Prostate gland (tissue), 2 donors: ENCODE results near the gene SOX18. TPM values are rescaled to one million over a fixed set of nuclear protein-coding genes. Genes with fewer than 3 reads are reported as not detected.

Source experiments
- DNase-seq: peaks from one replicate; pipeline ENCODE4 v3.0.0-alpha.2; 2019; ENCODE audit warnings: low spot score
- H3K27ac ChIP-seq, 2 donors: fragments of 200-600 bp; sonication (generic); 2 replicates each; pipeline ENCODE4 v1.5.1; 2017 to 2019
- H3K27me3 ChIP-seq: fragments of 200-600 bp; sonication (generic); replicated peaks from 2 replicates; pipeline ENCODE4 v1.5.1; 2019; ENCODE audit not compliant: insufficient read depth
- H3K36me3 ChIP-seq, 2 donors: fragments of 200-600 bp; sonication (generic); 1 replicate in 1 of 2; 2 replicates in 1 of 2; pipeline versions ENCODE4 v1.5.1 to v1.8.1; 2017 to 2019
- H3K4me1 ChIP-seq: fragments of 200-600 bp; sonication (generic); replicated peaks from 2 replicates; pipeline ENCODE4 v1.5.1; 2019
- H3K4me3 ChIP-seq, 2 donors: fragments of 200-600 bp; sonication (generic); 2 replicates each; pipeline ENCODE4 v1.5.1; 2017 to 2019
- H3K9me3 ChIP-seq: fragments of 200-600 bp; sonication (generic); 2 replicates; pipeline ENCODE4 v1.5.1; 2017
- CTCF ChIP-seq, 4 experiments: fragments of 200-600 bp in 2 of 4; fragments of 450-650 bp in 2 of 4; sonication (generic) in 2 of 4; IDR thresholded peaks; 1 replicate in 3 of 4; 2 replicates in 1 of 4; pipeline ENCODE4 v1.5.1; 2016 to 2019; ENCODE audit warnings: antibody characterized with exemption in 4 of 4, mild to moderate bottlenecking in 2 of 4, moderate library complexity in 2 of 4
- POLR2A ChIP-seq: fragments of 450-650 bp; IDR thresholded peaks from one replicate; pipeline ENCODE4 v1.6.1; 2016; ENCODE audit warnings: antibody characterized with exemption, mild to moderate bottlenecking
- POLR2AphosphoS5 ChIP-seq: sonication (generic); formaldehyde crosslinking; IDR thresholded peaks from one replicate; pipeline ENCODE4 v1.6.1; 2017; ENCODE audit warnings: antibody characterized with exemption
- WGBS: methylation state at CpG from one replicate; pipeline ENCODE4 v1.1.5; 2018; 5-methylcytosine and 5-hydroxymethylcytosine counted together
- intact Hi-C: fragments of 100-400 bp; cut with DNase I; formaldehyde crosslinking; loops from one replicate; pipeline ENCODE4 v1.14.2; 2022
- total RNA-seq, 2 donors: library from RNA; depleted of rRNA; stranded (reverse); fragments of >200 nt; gene quantifications; one replicate each; pipeline ENCODE4 v1.1.0, GENCODE V29; 2016

The SOX18 gene
- total RNA-seq, 2 donors from 2014 or later: 4.7 to 12.8 TPM

- TF ChIP-seq CTCF (IDR thresholded peaks at IDR 0.05): peak; percentile 62 to 81 (median 72)
- TF ChIP-seq POLR2A: no peak
- no peak for TF ChIP-seq POLR2AphosphoS5
- intact Hi-C loops: no loop called here
- no peak overlapping the region for H3K4me3 ChIP-seq
- H3K27me3 ChIP-seq: peaks cover 9% of the 10 kb centered on the region
- H3K36me3 ChIP-seq: no peaks in the 10 kb centered on the region
- 34% methylated on average over 32 of the region's 33 CpGs for WGBS
- H3K9me3 ChIP-seq: no peaks in the 10 kb centered on the region
- peak; percentile 53 for DNase-seq
- peak overlapping the region; percentile 5 to 22 for H3K27ac ChIP-seq
- peaks cover 6% of the 10 kb centered on the region for H3K4me1 ChIP-seq
Measured at GRCh38 chr20:64057628-64058498, 8.4 kb upstream of the SOX18 start.

DNA sequence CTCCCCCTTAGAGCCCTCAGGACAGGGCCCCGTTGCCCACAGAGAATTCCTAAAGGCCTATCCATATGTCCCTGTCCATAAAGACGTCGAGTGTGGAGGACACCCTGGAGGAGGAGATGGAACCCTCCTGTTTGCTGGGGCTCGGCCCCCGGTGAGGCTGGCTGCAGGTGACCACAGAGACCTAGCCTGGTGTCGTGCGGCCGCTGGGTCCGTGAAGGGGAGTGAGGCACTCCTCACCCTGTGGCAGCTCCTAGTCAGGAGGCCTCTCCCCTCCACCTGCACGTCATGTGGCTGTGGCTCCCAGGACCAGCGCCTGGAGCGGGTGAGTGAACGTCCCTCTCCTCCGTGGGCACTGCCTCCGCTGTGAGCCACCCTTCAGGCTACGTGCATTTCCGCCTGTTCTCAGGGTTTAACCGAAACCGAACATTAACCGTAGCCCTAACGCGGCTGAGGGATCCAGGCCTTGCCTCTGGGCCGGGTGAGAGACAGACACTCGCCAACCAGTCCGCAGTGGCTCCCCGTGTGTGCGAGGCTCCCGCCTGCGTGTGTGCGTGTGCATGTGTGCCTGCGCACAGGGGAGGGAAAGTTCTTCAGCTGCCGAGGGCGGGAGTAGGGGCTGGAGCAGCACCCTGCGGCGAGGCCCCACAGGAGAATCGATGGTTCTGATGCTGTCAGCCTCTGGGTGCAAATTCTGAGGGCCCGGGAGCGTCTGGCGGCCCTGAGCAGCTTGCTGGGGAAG lies 7.6 kb upstream of the SOX18 start:
- no peaks in the 10 kb centered on the region for H3K36me3 ChIP-seq
- H3K27me3 ChIP-seq: peaks cover 9% of the 10 kb centered on the region
- WGBS: 66% methylated on average over 27 of the region's 39 CpGs
- intact Hi-C loops: no loop called here
- no peak for DNase-seq
- H3K4me1 ChIP-seq: peaks cover 6% of the 10 kb centered on the region
- H3K4me3 ChIP-seq: no peak overlapping the region
- TF ChIP-seq CTCF (IDR thresholded peaks at IDR 0.05): no peak
- TF ChIP-seq POLR2AphosphoS5: no peak
- TF ChIP-seq POLR2A: no peak
- no peaks in the 10 kb centered on the region for H3K9me3 ChIP-seq
- H3K27ac ChIP-seq: no peak overlapping the region

DNA sequence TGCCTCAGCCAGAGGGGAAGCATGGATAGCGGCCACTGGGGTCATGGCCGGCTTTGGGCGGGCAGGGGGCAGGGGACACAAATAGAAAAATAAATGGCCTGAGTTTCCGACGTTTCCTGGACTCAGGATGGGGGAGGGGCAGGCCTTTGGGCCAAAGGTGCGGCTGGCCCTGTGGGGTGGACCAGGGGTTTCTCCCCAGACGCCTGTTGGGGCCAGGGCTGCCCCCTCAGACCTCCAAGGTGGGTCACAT lies 7.1 kb upstream of the SOX18 start:
- Histone ChIP-seq H3K36me3 (no peaks in the 10 kb centered on the region), H3K4me3 (no peak overlapping the region), H3K27me3 (peaks cover 9% of the 10 kb centered on the region), H3K9me3 (no peaks in the 10 kb centered on the region), H3K27ac (no peak overlapping the region), H3K4me1 (peaks cover 6% of the 10 kb centered on the region)
- no peak for TF ChIP-seq POLR2A
- no peak for TF ChIP-seq POLR2AphosphoS5
- WGBS: 58% methylated on average over 7 of the region's 7 CpGs
- intact Hi-C loops: no loop called here
- DNase-seq: no peak

DNA sequence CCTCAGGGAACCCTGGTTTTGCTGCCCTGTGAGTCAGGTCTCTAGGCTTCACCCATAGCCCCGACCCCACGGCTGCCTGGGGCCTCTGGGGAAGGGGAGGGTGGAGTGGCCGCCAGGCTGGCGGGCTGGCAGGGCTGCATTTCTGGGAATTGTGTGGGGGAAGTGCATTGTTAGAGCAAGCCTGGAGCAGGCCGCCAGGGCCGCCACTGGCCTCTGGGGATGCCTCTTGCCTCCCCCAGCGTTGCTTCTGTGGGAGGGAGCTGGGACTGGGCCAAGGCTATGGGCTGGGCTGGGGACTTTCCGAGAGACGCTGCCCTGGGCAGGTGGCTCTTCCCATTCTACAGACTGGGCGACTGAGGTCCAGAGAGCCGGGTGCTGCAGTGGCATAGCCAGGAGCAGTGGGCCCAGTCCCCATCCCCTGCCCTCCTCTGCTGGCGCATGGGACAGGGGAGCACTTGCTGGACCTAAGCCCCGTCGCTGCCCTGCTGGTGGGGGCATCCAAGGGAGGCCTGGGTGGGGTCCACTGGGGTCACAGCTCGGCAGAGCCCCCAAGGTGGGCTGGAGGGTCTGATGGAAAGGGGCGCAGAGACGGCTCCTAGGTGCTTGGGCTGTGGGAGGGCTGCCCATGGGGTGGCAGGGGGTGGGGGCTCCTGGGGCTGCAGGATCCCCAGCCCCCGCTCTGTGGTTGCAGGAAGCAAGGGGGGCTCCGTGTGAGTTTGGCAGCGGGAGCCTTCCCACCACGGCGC lies 6.6 kb upstream of the SOX18 start:
- WGBS: 43% methylated on average over 14 of the region's 22 CpGs
- intact Hi-C loops: no loop called here

More for the DNA sequence above, 6.6 kb upstream of the SOX18 start:
- DNase-seq: no peak
- Histone ChIP-seq H3K36me3 (no peaks in the 10 kb centered on the region), H3K4me3 (no peak overlapping the region), H3K27ac (no peak overlapping the region), H3K9me3 (no peaks in the 10 kb centered on the region), H3K4me1 (peaks cover 6% of the 10 kb centered on the region), H3K27me3 (peaks cover 9% of the 10 kb centered on the region)
- TF ChIP-seq CTCF (IDR thresholded peaks at IDR 0.05): no peak
- no peak for TF ChIP-seq POLR2A
- TF ChIP-seq POLR2AphosphoS5: no peak
